Activated CD8-positive, alpha-beta memory T cell treated with anti-CD3 and anti-CD28 coated beads, Interleukin-2, amount 50 U/mL, for 4 hours (primary cell): ENCODE results near the gene ZAP70.

ENCODE experiments used
- DNase-seq: peaks from one replicate; pipeline ENCODE4 v3.0.0-alpha.2; 2020

ZAP70 gene

DNA sequence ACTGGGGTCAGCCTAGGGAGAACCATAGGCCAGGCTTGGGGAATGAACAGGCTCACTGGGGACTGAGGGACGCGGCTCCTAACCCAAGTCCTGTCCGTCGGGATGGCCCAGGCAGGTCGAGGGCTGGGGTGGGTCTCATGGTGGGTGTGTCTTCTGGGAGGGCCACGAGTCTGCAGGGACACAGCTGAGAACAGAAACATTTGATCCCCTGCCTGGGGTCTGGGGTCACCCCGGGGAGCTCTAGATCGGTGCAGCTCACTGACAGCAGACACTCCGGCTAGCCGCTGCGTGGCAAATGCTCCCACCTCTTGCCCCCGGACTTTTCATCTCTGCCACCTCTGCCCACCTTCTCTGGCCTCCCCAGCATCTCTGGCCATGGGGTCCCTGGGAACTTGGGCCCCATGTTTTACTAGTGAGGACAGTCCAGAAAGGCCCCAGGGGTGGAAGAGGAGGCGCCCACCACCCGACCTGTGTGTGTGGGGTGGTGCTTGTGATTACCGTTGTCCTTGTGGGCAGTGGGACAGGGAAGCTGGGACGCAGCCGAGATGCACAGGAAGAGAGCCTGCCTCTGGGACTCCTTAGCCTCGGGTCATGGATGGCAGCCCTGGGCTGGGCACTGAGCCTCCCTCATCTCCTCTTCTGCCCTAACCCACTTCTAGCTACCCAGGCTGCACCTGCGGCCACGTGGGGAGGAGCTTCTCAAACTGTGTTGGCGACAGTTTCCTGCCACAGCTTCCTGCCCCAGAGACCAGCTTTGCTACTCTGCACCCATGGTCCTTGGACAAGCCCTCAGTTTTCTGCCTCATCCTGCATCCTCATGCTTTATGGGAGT, 4.9 kb downstream of the ZAP70 start:
- DNase-seq, result peak; percentile 66

DNA sequence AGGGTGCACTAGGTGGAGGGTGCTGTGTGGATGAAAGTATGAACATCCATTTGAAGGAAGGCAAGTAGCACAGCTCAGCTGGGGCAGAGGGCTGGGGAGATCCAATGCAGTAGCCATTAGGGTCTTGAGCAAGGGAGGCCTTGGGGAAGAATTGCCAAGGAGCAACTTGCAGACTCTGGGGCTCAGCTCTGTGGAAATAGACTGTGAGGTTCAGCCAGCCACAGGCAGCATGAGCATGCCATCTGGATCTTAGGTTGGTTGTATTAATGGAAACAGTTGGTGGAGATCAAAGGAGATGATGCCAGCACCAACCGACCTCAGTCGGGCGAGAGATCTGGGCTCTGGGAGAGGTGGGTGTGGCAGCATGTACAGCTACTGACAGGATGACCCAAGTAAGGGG, 5.6 kb downstream of the ZAP70 start:
- DNase-seq, result no peak

DNA sequence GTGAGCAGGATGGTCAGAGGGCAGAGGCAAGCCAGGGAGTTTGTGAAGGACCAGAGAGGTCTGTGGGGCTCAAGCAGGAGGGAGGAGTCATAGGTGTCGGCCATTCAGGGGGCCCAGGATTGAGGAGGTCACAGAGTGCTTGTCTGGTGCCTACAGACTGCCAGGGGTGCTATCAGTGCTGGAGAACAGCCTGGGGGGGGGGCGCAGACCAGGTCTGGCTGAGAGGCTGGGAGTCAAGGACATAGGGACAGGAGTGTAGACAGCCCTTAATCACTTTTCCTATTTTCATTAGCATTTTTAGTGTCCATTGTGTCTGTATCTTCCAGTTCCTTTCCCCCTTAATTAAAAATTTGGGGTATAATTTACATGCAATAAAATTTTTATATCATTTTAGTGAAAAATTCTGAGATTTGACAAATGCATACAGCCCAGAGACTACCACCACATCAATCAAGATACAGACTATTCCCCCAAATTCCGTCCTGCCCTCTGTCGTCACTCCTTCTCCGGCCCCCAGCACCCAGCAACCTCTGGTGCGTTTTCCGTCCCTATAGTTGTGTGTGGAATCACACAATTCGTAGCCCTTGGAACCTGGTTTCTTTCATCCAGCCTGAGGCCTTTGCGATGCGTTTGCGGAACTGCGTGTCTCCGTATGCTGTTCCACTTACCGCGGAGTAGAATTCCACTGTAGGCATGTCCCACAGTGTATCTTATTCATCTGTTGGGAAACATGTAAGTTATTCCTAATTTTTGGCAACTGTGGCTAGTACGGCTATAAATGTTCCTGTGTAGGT, 6.2 kb downstream of the ZAP70 start:
- no peak for DNase-seq

DNA sequence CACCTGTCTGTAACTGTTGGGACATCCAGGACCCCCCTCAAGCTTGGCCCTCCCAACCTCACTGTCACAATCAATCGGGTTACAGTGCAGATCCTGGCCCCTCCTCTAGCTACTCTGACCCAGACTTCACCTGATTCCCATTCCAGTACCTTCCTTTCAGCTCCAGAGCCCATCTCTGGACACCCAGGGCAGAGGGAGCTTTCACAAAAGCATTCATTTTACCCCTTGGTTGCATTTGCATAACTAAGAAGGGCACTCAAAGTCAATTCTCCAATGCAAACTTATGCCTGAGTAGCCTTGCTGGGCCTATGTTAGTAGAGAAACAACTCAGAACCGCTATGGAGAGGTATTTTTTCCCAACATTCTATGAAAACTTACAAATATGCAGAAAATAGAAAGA, 7.4 kb downstream of the ZAP70 start:
- DNase-seq, result no peak

DNA sequence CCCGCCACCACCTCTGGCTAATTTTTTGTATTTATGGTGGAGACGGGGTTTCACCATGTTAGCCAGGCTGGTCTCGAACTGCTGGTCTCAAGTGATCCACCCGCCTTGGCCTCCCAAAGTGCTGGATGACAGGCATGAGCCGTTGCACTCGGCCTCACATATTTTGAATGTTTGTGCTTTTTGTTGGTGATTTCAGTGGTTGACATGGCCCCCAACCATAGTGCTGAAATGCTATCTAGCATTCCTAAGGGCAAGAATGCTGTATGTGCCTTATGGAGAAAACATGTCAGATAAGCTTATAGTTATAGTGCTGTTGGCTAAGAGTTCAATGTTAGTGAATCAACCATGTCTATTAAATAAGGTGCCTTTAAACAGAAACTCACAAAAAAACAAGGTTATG, 8.9 kb downstream of the ZAP70 start:
- DNase-seq, result no peak

DNA sequence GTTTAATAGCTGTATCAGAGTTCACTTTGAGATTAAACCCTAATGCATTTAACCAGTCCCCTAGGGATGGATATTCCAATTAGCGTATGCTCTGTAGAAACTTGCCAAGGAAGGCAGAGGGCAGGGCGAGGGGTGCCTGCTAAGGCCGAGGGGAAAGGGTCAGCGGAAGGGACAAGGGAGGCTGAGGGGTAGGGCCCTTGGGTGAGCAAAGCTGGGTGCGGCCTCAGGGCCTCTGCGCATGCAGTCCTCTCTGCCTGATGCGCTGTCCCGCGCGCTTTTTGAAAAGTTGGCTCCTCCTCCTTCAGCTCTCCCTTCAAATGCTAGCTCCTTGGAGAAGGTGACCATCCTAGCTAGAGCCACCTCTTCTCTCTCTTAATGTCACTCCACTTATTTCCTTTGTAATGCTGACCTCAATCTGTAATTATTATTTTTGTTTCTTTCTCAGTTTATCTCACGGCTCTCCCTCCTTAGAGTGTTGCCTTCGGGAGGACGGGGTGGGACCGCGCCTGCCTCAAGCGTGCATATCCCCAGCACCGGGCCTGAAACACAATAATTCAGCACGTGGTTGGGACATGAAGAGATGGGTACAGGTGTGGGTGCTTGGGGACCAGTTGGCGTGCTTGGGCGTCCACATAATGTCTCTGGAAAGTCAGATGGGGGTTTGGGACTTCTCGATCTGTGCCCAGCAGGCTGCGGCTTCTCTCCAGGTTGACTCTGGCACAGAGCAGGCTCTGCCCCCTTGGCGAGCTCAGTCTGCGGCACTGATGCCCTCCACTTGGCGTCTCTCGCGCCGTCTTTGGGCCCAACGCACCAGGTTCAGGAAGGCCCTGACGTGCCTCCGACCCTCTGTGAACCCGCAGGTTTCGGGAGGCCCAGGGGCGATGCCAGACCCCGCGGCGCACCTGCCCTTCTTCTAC, 10.0 kb downstream of the ZAP70 start:
- no peak for DNase-seq

DNA sequence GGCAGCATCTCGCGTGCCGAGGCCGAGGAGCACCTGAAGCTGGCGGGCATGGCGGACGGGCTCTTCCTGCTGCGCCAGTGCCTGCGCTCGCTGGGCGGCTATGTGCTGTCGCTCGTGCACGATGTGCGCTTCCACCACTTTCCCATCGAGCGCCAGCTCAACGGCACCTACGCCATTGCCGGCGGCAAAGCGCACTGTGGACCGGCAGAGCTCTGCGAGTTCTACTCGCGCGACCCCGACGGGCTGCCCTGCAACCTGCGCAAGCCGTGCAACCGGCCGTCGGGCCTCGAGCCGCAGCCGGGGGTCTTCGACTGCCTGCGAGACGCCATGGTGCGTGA, 10.7 kb downstream of the ZAP70 start:
- DNase-seq, result no peak

DNA sequence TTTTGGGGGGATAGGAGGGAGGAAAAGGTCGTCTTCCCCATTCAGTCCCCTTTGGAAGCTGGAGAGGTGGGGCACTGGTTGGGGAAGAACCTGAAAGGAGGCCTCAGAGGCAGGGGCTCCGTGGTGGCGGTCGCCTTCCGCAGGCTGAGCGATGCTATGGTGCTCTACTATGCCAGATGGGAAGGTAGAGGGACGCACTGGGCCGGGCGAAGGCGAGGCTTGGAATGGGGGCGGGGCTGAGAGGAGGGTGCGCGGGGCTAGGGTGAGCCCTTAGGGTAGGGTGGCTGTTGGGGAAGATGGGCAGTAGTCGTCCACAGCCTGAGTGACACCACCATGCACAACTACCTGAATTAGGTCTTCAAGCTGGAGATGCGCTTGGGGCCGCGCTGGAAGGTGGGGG, 11.1 kb downstream of the ZAP70 start:
- DNase-seq, result no peak

DNA sequence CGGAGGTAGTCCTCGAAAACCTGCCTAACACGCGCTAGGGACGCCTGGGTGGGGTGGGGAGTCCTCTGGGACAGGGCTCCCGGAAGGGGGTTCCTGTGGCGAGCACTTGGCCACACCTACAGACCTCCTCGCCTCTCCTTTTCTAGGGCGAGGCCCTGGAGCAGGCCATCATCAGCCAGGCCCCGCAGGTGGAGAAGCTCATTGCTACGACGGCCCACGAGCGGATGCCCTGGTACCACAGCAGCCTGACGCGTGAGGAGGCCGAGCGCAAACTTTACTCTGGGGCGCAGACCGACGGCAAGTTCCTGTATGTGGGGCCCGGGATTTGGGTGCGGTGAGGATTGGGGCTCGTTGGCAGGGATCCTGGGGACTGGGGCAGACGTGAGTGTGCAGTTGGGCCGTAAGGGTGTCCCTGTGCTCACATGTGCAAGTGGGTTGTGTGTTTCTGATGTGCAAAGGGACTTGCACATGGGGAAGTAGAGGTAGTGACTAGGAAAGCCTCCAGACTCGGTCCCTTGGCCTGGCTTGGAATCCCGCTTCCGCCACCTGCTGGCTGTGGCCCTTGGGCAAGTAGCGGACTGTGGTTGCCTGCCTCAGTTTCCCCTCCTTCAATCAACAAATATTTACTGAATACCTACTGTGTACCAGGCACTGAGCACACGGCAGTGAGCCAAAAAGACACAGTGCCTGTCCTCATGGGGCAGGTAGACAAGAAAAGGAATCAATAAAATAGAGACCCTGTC, 11.7 kb downstream of the ZAP70 start:
- no peak for DNase-seq

DNA sequence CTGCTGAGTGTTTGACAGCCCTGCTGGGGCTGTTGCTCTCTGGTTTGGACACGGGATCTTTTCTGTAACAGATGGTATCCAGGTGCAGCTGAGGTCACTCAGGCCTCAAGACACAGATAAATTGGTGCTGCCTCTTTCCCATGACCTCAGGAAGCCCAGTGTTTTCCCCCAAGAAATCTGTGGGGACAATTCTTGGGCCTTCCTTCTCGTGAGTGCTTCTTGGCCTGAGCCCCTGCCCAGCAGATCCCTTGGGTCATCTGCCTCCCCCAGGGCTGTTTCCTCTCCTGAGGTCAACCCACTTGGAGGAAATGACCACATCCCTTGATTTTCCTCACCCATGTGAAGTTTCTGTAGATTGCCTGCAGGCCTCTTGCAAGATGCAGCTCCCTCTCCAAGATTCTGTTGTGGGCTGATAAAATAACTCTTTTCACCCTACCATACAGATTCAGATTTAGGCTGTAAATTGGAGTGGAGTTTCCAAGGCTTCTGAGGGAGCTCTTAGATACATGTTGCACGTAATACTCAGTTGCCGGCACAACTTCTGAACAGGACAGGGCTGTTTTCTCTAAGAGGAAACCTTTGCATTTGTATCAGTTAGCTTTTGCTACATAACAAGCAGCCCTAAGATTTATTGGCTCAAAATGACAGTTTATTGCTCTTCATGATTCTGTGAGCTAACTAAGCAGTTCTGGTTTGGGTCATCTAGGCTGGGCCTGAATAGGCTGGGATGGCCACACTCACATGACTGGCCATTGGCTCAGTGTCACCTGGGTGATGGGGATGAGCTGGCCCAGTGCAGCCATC, 13.1 kb downstream of the ZAP70 start:
- no peak for DNase-seq

DNA sequence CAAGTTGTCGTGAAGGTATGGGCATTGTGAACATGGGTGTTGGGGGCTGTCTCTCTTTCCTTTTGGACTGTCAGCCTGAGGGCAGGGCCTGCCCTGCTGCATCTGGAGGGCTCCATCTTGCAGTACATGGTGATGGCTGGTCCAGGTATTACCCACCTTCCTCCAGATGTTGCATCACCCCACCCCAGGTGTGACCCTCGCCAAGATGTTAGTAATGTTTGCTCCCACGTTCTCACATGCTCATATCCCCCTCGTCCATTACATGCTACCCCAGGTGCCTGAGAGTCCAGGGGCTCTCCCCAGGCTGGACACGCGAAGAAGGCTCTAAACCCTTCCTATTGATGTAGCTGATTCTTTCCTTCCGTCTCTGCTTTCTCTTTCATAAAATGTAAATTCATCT, 13.9 kb downstream of the ZAP70 start:
- DNase-seq, result no peak

DNA sequence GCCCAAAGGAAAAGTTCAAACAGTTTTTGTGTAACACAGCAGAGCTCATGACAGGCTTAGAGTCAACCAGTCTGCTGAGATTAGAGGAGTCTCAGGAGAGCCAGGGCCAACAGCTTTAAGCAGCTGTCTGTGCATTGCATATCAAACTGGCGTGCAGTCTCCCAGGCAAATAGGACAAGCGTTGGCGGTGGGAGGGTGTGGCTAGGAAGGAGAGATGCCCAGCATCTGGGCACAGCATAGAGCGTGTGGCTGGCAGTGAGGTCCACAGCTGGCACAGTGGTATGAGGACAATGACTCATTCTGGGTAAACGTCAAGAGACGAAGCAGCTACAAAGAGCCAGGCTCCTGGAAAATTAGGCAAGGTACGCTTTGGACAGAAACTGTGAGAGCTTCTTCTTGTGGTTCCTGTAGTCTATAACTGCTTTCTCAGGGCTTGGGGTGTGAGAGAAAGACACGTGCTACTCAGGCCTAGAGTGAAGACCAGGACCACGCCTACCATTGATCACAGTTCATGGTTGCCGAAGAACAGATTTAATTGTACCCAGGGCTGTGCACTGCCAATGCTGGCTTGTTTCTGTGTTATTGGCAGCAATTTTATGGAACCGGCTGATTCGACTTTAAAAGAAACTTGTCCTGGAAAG, 14.8 kb downstream of the ZAP70 start:
- DNase-seq, result no peak

DNA sequence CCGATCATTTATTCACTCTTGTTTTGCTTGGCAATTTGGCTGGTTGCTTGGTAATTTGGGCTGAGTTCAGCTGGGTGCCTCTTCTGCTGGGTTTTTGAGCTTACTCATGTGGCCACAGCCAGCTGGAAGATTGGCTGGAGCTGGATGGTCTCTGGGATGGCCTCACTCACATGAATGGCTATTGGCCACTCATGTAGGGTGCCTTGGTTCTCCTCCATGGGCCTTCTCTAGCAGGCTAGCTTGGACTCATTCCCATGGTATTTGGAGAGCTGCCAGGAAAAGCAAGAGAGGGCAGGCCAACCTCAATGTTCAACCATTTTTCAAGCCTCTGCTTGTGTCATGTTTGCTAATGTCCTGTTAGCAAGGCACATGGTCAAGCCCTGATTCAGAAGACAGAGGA, 16.9 kb downstream of the ZAP70 start:
- no peak for DNase-seq

DNA sequence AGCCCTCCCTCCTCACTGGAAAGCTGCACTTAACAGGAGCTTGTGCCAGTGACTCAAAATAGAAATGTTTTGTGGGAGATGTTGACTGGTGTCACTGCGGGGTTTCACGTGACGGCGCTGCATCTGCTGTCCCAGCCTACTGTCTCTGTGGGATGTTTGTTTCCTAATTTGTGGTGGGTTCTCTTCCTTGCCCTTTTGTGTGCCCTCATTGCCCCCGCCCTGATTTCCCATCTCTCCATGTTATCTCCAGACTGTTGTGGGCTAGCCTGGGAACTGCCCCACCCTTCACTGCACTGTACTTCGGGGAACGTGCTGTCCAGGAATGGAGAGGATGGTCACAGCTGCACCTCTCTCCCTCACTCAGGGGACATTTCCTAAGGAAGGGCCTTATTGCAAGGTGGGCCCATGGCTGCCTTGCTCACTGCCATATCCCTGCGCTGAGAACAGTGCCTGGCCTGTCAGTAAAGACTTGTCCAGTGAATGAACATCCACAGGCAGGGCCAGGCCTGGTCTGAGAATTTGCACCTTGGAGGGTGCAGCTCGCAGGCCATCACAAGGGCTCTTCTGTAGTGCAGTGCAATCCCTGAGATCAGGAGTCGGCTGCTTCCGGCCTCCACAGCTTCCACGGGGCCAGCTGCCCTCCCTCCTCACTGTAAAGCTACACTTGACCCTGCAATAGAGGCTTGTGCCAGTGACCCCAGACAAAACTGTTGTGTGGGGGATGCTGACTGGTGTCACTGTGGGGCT, 18.1 kb downstream of the ZAP70 start:
- no peak for DNase-seq

DNA sequence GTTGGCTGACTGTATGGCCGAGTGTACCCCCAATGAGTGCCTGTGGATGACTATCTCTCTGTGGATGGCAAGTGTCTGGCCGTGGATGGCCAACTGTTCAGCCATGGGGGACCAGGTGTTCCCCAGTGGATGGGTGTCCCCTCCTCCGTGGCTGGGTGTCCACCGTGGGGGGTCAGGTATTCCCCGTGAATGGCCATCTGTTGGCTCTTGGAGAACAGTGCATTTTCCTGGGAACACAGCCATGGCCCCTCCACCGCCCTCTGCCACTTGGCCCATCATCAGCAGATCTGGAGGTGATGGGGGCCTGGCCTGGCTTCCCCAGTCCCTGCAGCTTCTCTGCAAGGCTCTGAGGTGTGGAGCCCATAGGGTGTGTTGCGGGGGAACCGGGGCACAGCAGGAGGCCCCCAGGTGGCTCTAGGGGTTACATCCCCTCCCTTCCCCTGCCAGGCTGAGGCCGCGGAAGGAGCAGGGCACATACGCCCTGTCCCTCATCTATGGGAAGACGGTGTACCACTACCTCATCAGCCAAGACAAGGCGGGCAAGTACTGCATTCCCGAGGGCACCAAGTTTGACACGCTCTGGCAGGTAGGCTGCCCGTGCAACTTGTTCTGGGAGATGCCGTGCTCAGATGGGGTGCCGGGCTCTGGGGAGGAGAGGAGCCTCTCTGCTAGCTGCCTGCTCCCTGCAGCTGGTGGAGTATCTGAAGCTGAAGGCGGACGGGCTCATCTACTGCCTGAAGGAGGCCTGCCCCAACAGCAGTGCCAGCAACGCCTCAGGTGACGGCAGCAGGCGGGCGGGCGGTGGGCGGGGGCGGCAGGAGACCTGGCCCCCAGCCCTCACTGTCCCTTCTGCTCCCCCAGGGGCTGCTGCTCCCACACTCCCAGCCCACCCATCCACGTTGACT, 19.3 kb downstream of the ZAP70 start:
- no peak for DNase-seq

DNA sequence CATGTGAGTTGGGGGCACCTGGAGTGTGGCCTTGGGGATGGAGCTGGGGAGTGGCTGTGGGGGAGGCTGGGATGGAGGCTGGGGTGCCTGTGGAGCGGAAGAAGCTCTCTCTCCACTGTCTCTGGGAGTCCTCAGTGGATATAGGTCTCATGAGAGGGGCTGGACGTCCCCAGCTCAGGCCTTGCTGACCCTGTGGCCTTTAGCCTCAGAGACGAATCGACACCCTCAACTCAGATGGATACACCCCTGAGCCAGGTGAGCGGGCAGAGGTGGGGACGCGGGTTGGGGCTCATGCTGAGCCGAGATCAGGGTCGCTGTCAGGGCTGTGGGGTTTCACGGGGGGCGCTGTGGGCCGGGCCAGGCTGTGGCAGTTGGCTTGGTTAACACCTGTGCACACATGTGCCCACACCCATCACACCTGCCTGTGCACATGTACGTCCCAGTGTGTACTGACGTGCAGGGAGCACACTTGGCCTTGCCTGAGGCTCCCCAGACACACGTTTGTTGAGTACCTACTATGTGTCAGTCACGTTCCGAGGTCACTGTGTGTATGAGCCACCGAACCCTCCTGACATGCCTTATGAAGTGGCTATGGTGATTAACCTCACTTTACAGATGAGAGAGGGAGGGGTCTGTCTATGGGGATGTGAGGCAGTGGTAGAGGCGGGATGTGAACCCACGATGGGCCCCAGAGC, 20.1 kb downstream of the ZAP70 start:
- peak; percentile 7 for DNase-seq

DNA sequence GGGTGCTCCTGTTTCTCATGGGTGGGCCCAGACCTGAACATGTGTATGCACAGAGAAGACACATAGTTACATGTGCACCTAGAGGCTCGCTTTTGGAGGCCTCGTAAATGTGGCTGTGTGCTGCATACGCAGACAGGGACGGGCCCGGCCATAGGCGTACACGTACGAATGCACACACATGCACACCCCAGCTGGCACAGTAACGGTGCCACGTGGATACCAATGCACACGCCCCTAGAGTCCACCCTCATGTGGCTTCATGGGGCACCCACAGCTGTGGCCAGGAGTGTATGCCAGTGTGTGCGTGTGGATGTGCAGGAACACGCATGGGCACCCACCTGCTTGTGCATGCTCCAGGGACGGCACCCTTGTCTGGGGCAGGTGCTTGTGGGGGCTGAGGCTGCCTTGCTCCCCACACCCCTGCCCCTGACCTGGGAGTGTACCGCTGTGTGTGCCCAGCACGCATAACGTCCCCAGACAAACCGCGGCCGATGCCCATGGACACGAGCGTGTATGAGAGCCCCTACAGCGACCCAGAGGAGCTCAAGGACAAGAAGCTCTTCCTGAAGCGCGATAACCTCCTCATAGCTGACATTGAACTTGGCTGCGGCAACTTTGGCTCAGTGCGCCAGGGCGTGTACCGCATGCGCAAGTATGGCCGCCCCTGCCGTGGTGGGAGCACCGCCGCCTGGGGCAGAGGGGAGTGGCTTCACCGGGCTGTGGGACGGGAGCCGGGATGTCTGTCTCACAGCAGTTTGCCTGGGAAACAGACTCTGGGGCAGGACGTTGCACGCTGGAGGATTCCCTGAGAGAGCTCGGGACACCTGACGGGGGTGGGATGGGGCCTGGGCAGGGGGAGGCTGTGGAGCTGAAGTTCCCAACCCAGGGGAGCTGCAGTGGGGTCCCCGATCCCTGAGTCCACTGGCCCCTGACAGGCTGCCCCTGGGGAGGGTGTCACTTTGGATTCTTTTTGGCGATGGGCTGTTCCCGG, 21.0 kb downstream of the ZAP70 start:
- peak; percentile 7 for DNase-seq
